HG02981 (cell line): Measurements from ENCODE around the gene PLP2.

Source experiments
- ATAC-seq: cut with Tn5 transposase; IDR thresholded peaks from one replicate; pipeline ENCODE4 v1.9.1; 2021; ENCODE audit warnings: mild to moderate bottlenecking, moderate library complexity; ENCODE audit not compliant: unreplicated experiment

The PLP2 gene

GRCh38 chrX:49186125-49187027 is 14.7 kb downstream of the PLP2 start, which contains the start of gene PRICKLE3:
Gene PRICKLE3 (minus strand): TSS chrX:49186373. CDS start chrX:49186297, 76 bp downstream.
- ATAC-seq: no peak

GRCh38 chrX:49187028-49187394 is 15.3 kb downstream of the PLP2 start:
- no peak for ATAC-seq

GRCh38 chrX:49187526-49187925 is 15.8 kb downstream of the PLP2 start:
- no peak for ATAC-seq

GRCh38 chrX:49188468-49189076 is 16.9 kb downstream of the PLP2 start:
- ATAC-seq: no peak

GRCh38 chrX:49189606-49190005 is 17.9 kb downstream of the PLP2 start:
- ATAC-seq: no peak

GRCh38 chrX:49190821-49191573 is 19.3 kb downstream of the PLP2 start:
- ATAC-seq: peak; percentile 85

- ATAC-seq: no peak
Measured at GRCh38 chrX:49191574-49192011, 19.9 kb downstream of the PLP2 start.

- ATAC-seq: no peak
Measured at GRCh38 chrX:49192722-49193328, 21.1 kb downstream of the PLP2 start.

GRCh38 chrX:49193542-49193964 is 21.9 kb downstream of the PLP2 start:
- ATAC-seq: no peak

- no peak for ATAC-seq
Measured at GRCh38 chrX:49197543-49198087, 25.9 kb downstream of the PLP2 start.

GRCh38 chrX:49198540-49199314 is 27.0 kb downstream of the PLP2 start:
- ATAC-seq: no peak

- ATAC-seq: no peak
Measured at GRCh38 chrX:49199315-49199595, 27.6 kb downstream of the PLP2 start.

GRCh38 chrX:49199906-49200771 is 28.4 kb downstream of the PLP2 start, which contains the start of gene SYP:
Gene SYP (minus strand): TSS chrX:49200193. CDS start chrX:49200186, 7 bp downstream.
- ATAC-seq: peak; percentile 97

GRCh38 chrX:49202022-49202421 is 30.3 kb downstream of the PLP2 start:
- ATAC-seq: no peak

- ATAC-seq: no peak
Measured at GRCh38 chrX:49203536-49203935, 31.8 kb downstream of the PLP2 start.

GRCh38 chrX:49204017-49204416 is 32.3 kb downstream of the PLP2 start:
- ATAC-seq: no peak

GRCh38 chrX:49204709-49205108 is 33.0 kb downstream of the PLP2 start:
- ATAC-seq: no peak

- no peak for ATAC-seq
Measured at GRCh38 chrX:49205443-49205842, 33.7 kb downstream of the PLP2 start.

- ATAC-seq: no peak
Measured at GRCh38 chrX:49206543-49206942, 34.8 kb downstream of the PLP2 start.
